Adrenal gland (tissue), 5 donors: ENCODE data around the gene ADCY5.

Experiments used
- POLR2A ChIP-seq, 2 donors: fragments of 450-650 bp; IDR thresholded peaks; one replicate each; pipeline ENCODE4 v1.6.1; 2017; ENCODE audit warnings: antibody characterized with exemption in 2 of 2, mild to moderate bottlenecking in 2 of 2, moderate library complexity in 1 of 2
- TF ChIP-seq, protein P1 (sequence below), 6 experiments: fragments of 450-650 bp in 4 of 6; fragments of 200-600 bp in 2 of 6; sonication (generic) in 1 of 6; IDR thresholded peaks; 1 replicate in 5 of 6; 2 replicates in 1 of 6; pipeline versions ENCODE4 v1.5.1 to v1.8.0; 2016 to 2021; ENCODE audit warnings: antibody characterized with exemption in 6 of 6, mild to moderate bottlenecking in 2 of 6, moderate library complexity in 1 of 6
- donor health status: DM: no; HTN: no; CAD: no.

DNA sequence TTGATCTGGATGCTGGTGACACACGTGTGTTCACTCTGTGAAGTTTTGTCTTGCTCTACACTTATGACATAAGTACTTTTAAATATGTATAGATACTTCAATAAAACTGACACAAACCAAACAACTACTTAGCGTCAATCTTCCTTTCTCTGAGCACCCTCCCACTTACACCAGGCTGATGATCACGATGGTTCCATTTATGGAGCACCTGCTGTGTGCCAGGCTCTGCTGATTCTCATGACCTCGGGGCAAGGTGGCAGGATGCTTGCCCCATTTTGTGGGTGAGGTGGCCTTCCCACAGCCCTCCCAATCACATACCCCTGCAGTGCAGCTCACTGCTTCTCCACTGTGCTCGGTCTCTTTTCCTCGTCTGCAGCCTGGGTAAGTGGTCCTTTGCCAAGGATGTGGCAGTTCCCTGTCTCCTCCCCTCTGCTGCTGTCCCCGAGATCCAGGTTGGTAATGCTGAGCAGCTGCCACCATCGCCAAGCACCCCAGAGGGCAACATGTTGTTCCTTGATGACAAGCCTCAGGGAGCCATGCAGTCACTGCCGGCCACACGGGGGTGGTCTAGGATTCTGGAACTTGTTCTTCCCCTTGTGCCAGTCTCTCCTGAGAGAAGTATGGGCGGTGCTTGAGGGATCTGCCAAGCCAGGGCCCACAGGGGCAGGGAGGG, 20.6 kb upstream of the ADCY5 start:
- TF ChIP-seq POLR2A (IDR thresholded peaks at IDR 0.05), result no peak
- TF ChIP-seq, protein P1, sequence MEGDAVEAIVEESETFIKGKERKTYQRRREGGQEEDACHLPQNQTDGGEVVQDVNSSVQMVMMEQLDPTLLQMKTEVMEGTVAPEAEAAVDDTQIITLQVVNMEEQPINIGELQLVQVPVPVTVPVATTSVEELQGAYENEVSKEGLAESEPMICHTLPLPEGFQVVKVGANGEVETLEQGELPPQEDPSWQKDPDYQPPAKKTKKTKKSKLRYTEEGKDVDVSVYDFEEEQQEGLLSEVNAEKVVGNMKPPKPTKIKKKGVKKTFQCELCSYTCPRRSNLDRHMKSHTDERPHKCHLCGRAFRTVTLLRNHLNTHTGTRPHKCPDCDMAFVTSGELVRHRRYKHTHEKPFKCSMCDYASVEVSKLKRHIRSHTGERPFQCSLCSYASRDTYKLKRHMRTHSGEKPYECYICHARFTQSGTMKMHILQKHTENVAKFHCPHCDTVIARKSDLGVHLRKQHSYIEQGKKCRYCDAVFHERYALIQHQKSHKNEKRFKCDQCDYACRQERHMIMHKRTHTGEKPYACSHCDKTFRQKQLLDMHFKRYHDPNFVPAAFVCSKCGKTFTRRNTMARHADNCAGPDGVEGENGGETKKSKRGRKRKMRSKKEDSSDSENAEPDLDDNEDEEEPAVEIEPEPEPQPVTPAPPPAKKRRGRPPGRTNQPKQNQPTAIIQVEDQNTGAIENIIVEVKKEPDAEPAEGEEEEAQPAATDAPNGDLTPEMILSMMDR (IDR thresholded peaks at IDR 0.05), result no peak
